SK-N-SH (cell line): ENCODE results near the gene PKM. TPM values are rescaled to one million over a fixed set of nuclear protein-coding genes. Genes with fewer than 3 reads are reported as not detected.

Source experiments
- CTCF ChIA-PET: fragments of 300-600, 350-600 bp; formaldehyde crosslinking; extraction: SDS; loops from one replicate; lab custom pipeline; 2021; lab: Yijun Ruan, JAX
- POLR2A ChIA-PET: fragments of 350-600 bp; sonication (Branson Sonifier 250); formaldehyde crosslinking; extraction: SDS; loops from one replicate; lab custom pipeline; 2020; ENCODE audit warnings: antibody characterized with exemption, inconsistent platforms; lab: Yijun Ruan, JAX
- DNase-seq: peaks from one replicate; pipeline ENCODE4 v3.0.0; 2012
- H2AFZ ChIP-seq: fragments of 200-600 bp; sonication (generic); 2 replicates; pipeline ENCODE4 v1.8.1; 2016; ENCODE audit warnings: antibody characterized with exemption, mild to moderate bottlenecking, low read depth
- H3F3A ChIP-seq: fragments of 200-600 bp; sonication (generic); replicated peaks from 2 replicates; pipeline ENCODE3; 2016; ENCODE audit warnings: antibody characterized with exemption, mild to moderate bottlenecking; ENCODE audit not compliant: insufficient read depth
- H3K27ac ChIP-seq, 2 experiments: fragments of 200-500 bp in 1 of 2; fragments of 200-600 bp in 1 of 2; sonication (Bioruptor generic) in 1 of 2; sonication (generic), shearing (Covaris generic) in 1 of 2; 2 replicates each; pipeline versions ENCODE4 v1.5.1 to v1.6.1; 2014 to 2016; ENCODE audit warnings: low read depth in 2 of 2, inconsistent platforms in 1 of 2, low read length in 1 of 2, mild to moderate bottlenecking in 1 of 2, mixed read lengths in 1 of 2
- H3K27me3 ChIP-seq: fragments of 200-600 bp; sonication (generic), shearing (Covaris generic); 2 replicates; pipeline ENCODE4 v1.6.1; 2016; ENCODE audit warnings: mixed run types; ENCODE audit not compliant: insufficient read depth
- H3K36me3 ChIP-seq, 2 experiments: fragments of 200-500 bp in 1 of 2; fragments of 200-600 bp in 1 of 2; sonication (Bioruptor generic) in 1 of 2; sonication (generic) in 1 of 2; replicated peaks in 1 of 2; 2 replicates each; pipeline versions ENCODE3 to v1.5.1; 2014 to 2016; ENCODE audit warnings: low read length in 1 of 2, mild to moderate bottlenecking in 1 of 2; ENCODE audit not compliant: insufficient read depth in 2 of 2, control insufficient read depth in 1 of 2
- H3K4me1 ChIP-seq, 2 experiments: fragments of 200-500 bp in 1 of 2; fragments of 200-600 bp in 1 of 2; sonication (Bioruptor generic) in 1 of 2; sonication (generic), shearing (Covaris generic) in 1 of 2; 2 replicates each; pipeline versions ENCODE4 v1.5.1 to v1.6.1; 2014 to 2016; ENCODE audit warnings: low read depth in 1 of 2, low read length in 1 of 2, mixed run types in 1 of 2; ENCODE audit not compliant: insufficient read depth in 2 of 2, control insufficient read depth in 1 of 2
- H3K4me2 ChIP-seq: fragments of 200-600 bp; sonication (generic), shearing (Covaris generic); 2 replicates; pipeline ENCODE4 v1.6.1; 2017; ENCODE audit warnings: mixed run types
- H3K4me3 ChIP-seq, 2 experiments: fragments of 200-500 bp in 1 of 2; fragments of 200-600 bp in 1 of 2; sonication (Bioruptor generic) in 1 of 2; sonication (generic), shearing (Covaris generic) in 1 of 2; 2 replicates each; pipeline versions ENCODE4 v1.5.1 to v1.8.1; 2014 to 2016; ENCODE audit warnings: low read depth in 2 of 2, inconsistent platforms in 1 of 2, low read length in 1 of 2, mild to moderate bottlenecking in 1 of 2, mixed read lengths in 1 of 2, moderate library complexity in 1 of 2
- H3K79me2 ChIP-seq: fragments of 200-600 bp; sonication (generic); 2 replicates; pipeline ENCODE4 v1.8.1; 2017; ENCODE audit warnings: mild to moderate bottlenecking; ENCODE audit not compliant: insufficient read depth
- H3K9ac ChIP-seq: fragments of 200-600 bp; sonication (generic); 2 replicates; pipeline ENCODE4 v1.6.1; 2017; ENCODE audit warnings: mixed run types
- H3K9me2 ChIP-seq: fragments of 200-600 bp; sonication (generic); 2 replicates; pipeline ENCODE4 v1.6.1; 2017; ENCODE audit warnings: mixed run types
- H3K9me3 ChIP-seq: fragments of 200-600 bp; sonication (generic); 2 replicates; pipeline ENCODE4 v1.6.1; 2017; ENCODE audit warnings: mixed run types, mild to moderate bottlenecking, moderate library complexity
- H4K20me1 ChIP-seq: fragments of 200-600 bp; sonication (generic); 2 replicates; pipeline ENCODE4 v1.6.1; 2017; ENCODE audit warnings: mild to moderate bottlenecking, mixed run types; ENCODE audit not compliant: insufficient read depth
- ELF1 ChIP-seq: IDR thresholded peaks from 2 replicates; pipeline ENCODE4 v1.4.0; 2012
- EP300 ChIP-seq, 2 experiments: IDR thresholded peaks; 2 replicates each; pipeline versions ENCODE4 v1.4.0 to v1.6.1; 2012; ENCODE audit warnings: borderline replicate concordance in 1 of 2, low read depth in 1 of 2, low read length in 1 of 2
- EZH2phosphoT487 ChIP-seq: fragments of 200-600 bp; sonication (generic); IDR thresholded peaks from 2 replicates; pipeline ENCODE4 v1.6.1; 2017; ENCODE audit warnings: low read depth, mixed run types, mild to moderate bottlenecking, antibody characterized with exemption, moderate library complexity, borderline replicate concordance
- FOSL2 ChIP-seq: IDR thresholded peaks from 2 replicates; pipeline ENCODE4 v1.4.0; 2012; ENCODE audit warnings: low read depth, mild to moderate bottlenecking, moderate library complexity, borderline replicate concordance
- FOXJ3 ChIP-seq: sonication (generic); formaldehyde crosslinking; IDR thresholded peaks from 2 replicates; pipeline ENCODE4 v1.5.1; 2020; ENCODE audit warnings: mild to moderate bottlenecking, missing genetic modification reagents
- JUND ChIP-seq: IDR thresholded peaks from 2 replicates; pipeline ENCODE4 v1.4.0; 2012
- MEF2A ChIP-seq: IDR thresholded peaks from 2 replicates; pipeline ENCODE4 v1.4.0; 2012; ENCODE audit warnings: low read depth, borderline replicate concordance
- NFIC ChIP-seq: IDR thresholded peaks from 2 replicates; pipeline ENCODE4 v1.4.0; 2012; ENCODE audit warnings: borderline replicate concordance
- NRF1 ChIP-seq: IDR thresholded peaks from 2 replicates; pipeline ENCODE4 v1.6.1; 2012; ENCODE audit warnings: low read depth, mild to moderate bottlenecking, low read length
- POLR2AphosphoS5 ChIP-seq: IDR thresholded peaks from 2 replicates; pipeline ENCODE4 v1.6.1; 2012; ENCODE audit warnings: low read depth, low read length
- SIN3A ChIP-seq: IDR thresholded peaks from 2 replicates; pipeline ENCODE4 v1.6.1; 2012; ENCODE audit warnings: low read depth, mild to moderate bottlenecking, low read length, moderate library complexity, borderline replicate concordance
- USF2 ChIP-seq: fragments of 150-350 bp; IDR thresholded peaks from 2 replicates; pipeline ENCODE4 v1.6.1; 2017; ENCODE audit warnings: antibody characterized with exemption, low read length, low read depth, borderline replicate concordance
- YY1 ChIP-seq: IDR thresholded peaks from 2 replicates; pipeline ENCODE4 v1.4.0; 2012; ENCODE audit warnings: low read depth, mild to moderate bottlenecking
- ZBTB33 ChIP-seq: IDR thresholded peaks from 2 replicates; pipeline ENCODE4 v1.4.0; 2012; ENCODE audit warnings: low read depth, borderline replicate concordance
- WGBS: methylation state at CpG from one replicate; pipeline ENCODE4 v1.1.6; 2017; ENCODE audit warnings: low lambda C conversion rate; 5-methylcytosine and 5-hydroxymethylcytosine counted together
- polyA plus RNA-seq, 3 experiments: library from polyadenylated mRNA; depleted of rRNA; stranded (reverse); fragments of >200 nt; gene quantifications; 2 replicates each; pipeline ENCODE4 v1.2.3, GENCODE V29; 2012
- TF ChIP-seq, protein P1 (sequence below): fragments of 150-350 bp; IDR thresholded peaks from 2 replicates; pipeline ENCODE4 v1.6.1; 2016; ENCODE audit warnings: mild to moderate bottlenecking, low read depth, low read length
- TF ChIP-seq, protein P2 (sequence below): IDR thresholded peaks from 2 replicates; pipeline ENCODE4 v1.6.1; 2012; ENCODE audit warnings: mild to moderate bottlenecking, low read depth, low read length, moderate library complexity

Gene PKM
- polyA plus RNA-seq, 1 of the 3 experiments (the other 2 are of a cell fraction): 1,453 TPM

DNA sequence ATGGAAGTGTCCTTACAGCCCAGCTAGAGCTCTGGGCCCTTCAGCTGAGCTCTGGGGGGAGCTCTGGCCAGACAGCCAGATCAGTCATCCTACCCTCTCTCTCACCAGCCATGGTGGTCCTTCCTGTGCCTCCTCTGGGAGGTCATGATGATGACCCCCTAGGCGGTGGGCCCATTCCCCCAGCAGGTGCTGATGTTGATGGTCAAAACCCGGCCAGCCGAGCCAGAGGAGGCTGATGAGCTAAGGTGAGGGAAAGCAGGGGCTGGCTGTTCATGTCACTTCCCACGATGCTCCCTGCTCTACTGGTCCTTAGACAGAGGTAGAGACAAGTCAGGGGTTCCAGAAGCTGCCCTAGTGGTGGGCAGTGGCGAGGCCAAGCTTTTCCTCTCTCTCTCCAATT lies 68.4 kb downstream of the PKM start:
- Histone ChIP-seq H3F3A (no peaks in the 10 kb centered on the region), H3K4me1 (no peaks in the 10 kb centered on the region), H3K9me3 (no peaks in the 10 kb centered on the region), H3K27ac (no peak overlapping the region), H4K20me1 (no peaks in the 10 kb centered on the region), H3K4me2 (no peak overlapping the region), H3K4me3 (no peak overlapping the region), H3K9ac (no peak overlapping the region), H3K79me2 (no peaks in the 10 kb centered on the region), H3K9me2 (no peaks in the 10 kb centered on the region), H2AFZ (no peak overlapping the region), H3K27me3 (no peaks in the 10 kb centered on the region), H3K36me3 (no peaks in the 10 kb centered on the region)
- TF ChIP-seq ELF1 (no peak), POLR2AphosphoS5 (no peak), YY1 (no peak), SIN3A (no peak), NFIC (no peak), EZH2phosphoT487 (no peak), FOXJ3 (CRISPR knock-in tag) (no peak), NRF1 (no peak), USF2 (no peak), MEF2A (no peak), ZBTB33 (no peak), FOSL2 (no peak), EP300 (IDR thresholded peaks at IDR 0.05; ENCODE audit: borderline replicate concordance in 1 of 2, low read depth in 1 of 2, low read length in 1 of 2) (no peak), JUND (no peak)
- TF ChIP-seq, protein P1, sequence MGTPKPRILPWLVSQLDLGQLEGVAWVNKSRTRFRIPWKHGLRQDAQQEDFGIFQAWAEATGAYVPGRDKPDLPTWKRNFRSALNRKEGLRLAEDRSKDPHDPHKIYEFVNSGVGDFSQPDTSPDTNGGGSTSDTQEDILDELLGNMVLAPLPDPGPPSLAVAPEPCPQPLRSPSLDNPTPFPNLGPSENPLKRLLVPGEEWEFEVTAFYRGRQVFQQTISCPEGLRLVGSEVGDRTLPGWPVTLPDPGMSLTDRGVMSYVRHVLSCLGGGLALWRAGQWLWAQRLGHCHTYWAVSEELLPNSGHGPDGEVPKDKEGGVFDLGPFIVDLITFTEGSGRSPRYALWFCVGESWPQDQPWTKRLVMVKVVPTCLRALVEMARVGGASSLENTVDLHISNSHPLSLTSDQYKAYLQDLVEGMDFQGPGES: no peak
- TF ChIP-seq, protein P2, sequence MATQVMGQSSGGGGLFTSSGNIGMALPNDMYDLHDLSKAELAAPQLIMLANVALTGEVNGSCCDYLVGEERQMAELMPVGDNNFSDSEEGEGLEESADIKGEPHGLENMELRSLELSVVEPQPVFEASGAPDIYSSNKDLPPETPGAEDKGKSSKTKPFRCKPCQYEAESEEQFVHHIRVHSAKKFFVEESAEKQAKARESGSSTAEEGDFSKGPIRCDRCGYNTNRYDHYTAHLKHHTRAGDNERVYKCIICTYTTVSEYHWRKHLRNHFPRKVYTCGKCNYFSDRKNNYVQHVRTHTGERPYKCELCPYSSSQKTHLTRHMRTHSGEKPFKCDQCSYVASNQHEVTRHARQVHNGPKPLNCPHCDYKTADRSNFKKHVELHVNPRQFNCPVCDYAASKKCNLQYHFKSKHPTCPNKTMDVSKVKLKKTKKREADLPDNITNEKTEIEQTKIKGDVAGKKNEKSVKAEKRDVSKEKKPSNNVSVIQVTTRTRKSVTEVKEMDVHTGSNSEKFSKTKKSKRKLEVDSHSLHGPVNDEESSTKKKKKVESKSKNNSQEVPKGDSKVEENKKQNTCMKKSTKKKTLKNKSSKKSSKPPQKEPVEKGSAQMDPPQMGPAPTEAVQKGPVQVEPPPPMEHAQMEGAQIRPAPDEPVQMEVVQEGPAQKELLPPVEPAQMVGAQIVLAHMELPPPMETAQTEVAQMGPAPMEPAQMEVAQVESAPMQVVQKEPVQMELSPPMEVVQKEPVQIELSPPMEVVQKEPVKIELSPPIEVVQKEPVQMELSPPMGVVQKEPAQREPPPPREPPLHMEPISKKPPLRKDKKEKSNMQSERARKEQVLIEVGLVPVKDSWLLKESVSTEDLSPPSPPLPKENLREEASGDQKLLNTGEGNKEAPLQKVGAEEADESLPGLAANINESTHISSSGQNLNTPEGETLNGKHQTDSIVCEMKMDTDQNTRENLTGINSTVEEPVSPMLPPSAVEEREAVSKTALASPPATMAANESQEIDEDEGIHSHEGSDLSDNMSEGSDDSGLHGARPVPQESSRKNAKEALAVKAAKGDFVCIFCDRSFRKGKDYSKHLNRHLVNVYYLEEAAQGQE: no peak
- 74% methylated on average over 5 of the region's 5 CpGs for WGBS
- no peak for DNase-seq
- POLR2A ChIA-PET: no interaction called here
- CTCF ChIA-PET: interaction anchor here (1.1 to 2.2 kb wide), 7 partner anchors 9 to 587 kb away, joined by 3 to 13 read pairs (median 4); no protein-coding TSS in a partner anchor
